Natural killer cell (primary cell): ENCODE results near the gene USP34. TPM values are rescaled to one million over a fixed set of nuclear protein-coding genes. Genes with fewer than 3 reads are reported as not detected.
A peak's percentile ranks its signal among the peaks of the same experiment; 100 is the strongest.
"Not testable (repeated sequence)": the region's sequence is repeated elsewhere in the genome, so short reads cannot be mapped to it uniquely, and the experiment has no call there.

Experiments used
- ATAC-seq, 3 donors: fragments of 150-1000 bp in 2 of 3; fragments of 200-7000 bp in 1 of 3; cut with Tn5 transposase; 1 replicate in 1 of 3; 2 replicates in 2 of 3; pipeline ENCODE4 v1.10.0; 2021; ENCODE audit warnings: mild to moderate bottlenecking in 2 of 3, moderate library complexity in 2 of 3
- DNase-seq, 2 donors: peaks; one replicate each; pipeline versions ENCODE4 v3.0.0 to v3.0.0-alpha.2; 2013 to 2021; ENCODE audit warnings: mixed read lengths in 1 of 2
- H3K27ac ChIP-seq: one replicate; pipeline ENCODE4 v1.5.1; 2013; ENCODE audit warnings: mild to moderate bottlenecking, low read length
- H3K27me3 ChIP-seq: one replicate; pipeline ENCODE4 v1.6.1; 2013; ENCODE audit warnings: low read length; ENCODE audit not compliant: control insufficient read depth, insufficient read depth
- H3K36me3 ChIP-seq: one replicate; pipeline ENCODE4 v1.6.1; 2013; ENCODE audit warnings: low read length; ENCODE audit not compliant: control insufficient read depth, insufficient read depth
- H3K4me1 ChIP-seq: one replicate; pipeline ENCODE4 v1.6.1; 2013; ENCODE audit warnings: low read length; ENCODE audit not compliant: control insufficient read depth, insufficient read depth
- H3K4me3 ChIP-seq: one replicate; pipeline ENCODE4 v1.5.1; 2013; ENCODE audit warnings: low read length
- H3K9me3 ChIP-seq: one replicate; pipeline ENCODE4 v1.6.1; 2013; ENCODE audit warnings: low read length; ENCODE audit not compliant: control insufficient read depth, insufficient read depth
- H3K27ac Mint-ChIP-seq, 2 donors: one replicate each; pipeline ENCODE4 v1.8.0; 2022; ENCODE audit warnings: mild to moderate bottlenecking in 2 of 2, mixed read lengths in 2 of 2, moderate library complexity in 1 of 2
- H3K27me3 Mint-ChIP-seq, 2 donors: one replicate each; pipeline ENCODE4 v1.8.0; 2022; ENCODE audit warnings: low read depth in 2 of 2, mixed read lengths in 2 of 2
- H3K36me3 Mint-ChIP-seq: one replicate; pipeline ENCODE4 v1.8.0; 2022; ENCODE audit warnings: mixed read lengths
- H3K4me1 Mint-ChIP-seq, 2 donors: one replicate each; pipeline ENCODE4 v1.8.0; 2022; ENCODE audit warnings: mixed read lengths in 2 of 2
- H3K4me3 Mint-ChIP-seq: one replicate; pipeline ENCODE4 v1.8.0; 2022; ENCODE audit warnings: mild to moderate bottlenecking, moderate library complexity, mixed read lengths
- H3K9me3 Mint-ChIP-seq, 2 donors: one replicate each; pipeline ENCODE4 v1.8.0; 2022; ENCODE audit warnings: mixed read lengths in 2 of 2
- CTCF ChIP-seq: fragments of 200-600 bp; IDR thresholded peaks from one replicate; pipeline ENCODE4 v1.8.0; 2022; ENCODE audit warnings: antibody characterized with exemption
- WGBS: methylation state at CpG from one replicate; pipeline ENCODE4 v1.1.7; 2013; ENCODE audit warnings: missing lambda C conversion rate; ENCODE audit not compliant: insufficient coverage; 5-methylcytosine and 5-hydroxymethylcytosine counted together
- intact Hi-C: fragments of 100-400 bp; cut with micrococcal nuclease; formaldehyde crosslinking; loops from one replicate; pipeline ENCODE4 v1.14.2; 2022
- total RNA-seq, 4 donors: library from RNA; stranded (reverse); fragments of 120-200 nt in 1 of 4; gene quantifications; one replicate each; pipeline versions ENCODE4 v1.2.3 to v1.2.4, GENCODE V29; 2013 to 2022

USP34 gene
- total RNA-seq, 3 donors from 2014 or later (not counting 1 experiment from before 2014, with no cell fraction given), result 184 to 204 (median 199) TPM

- no peaks in the 10 kb centered on the region for H3K27me3 Mint-ChIP-seq
- Histone ChIP-seq H3K4me1 (peaks cover 42% of the 10 kb centered on the region), H3K27ac (no peak overlapping the region), H3K36me3 (peaks cover 3% of the 10 kb centered on the region), H3K4me3 (no peak overlapping the region), H3K9me3 (no peaks in the 10 kb centered on the region), H3K27me3 (no peaks in the 10 kb centered on the region)
- ATAC-seq (no peak), DNase-seq (no peak)
- H3K9me3 Mint-ChIP-seq, result no peaks in the 10 kb centered on the region
- intact Hi-C loops, result no loop called here
- peaks cover 55 to 65% of the 10 kb centered on the region in 2 donors for H3K4me1 Mint-ChIP-seq
- 97% methylated on average over 7 of the region's 8 CpGs for WGBS
- no peaks in the 10 kb centered on the region for H3K36me3 Mint-ChIP-seq
- no peak for TF ChIP-seq CTCF
- peak overlapping the region in 1 of 2 donors; percentile 14 for H3K27ac Mint-ChIP-seq
- H3K4me3 Mint-ChIP-seq, result no peak overlapping the region
Measured at GRCh38 chr2:61452392-61452791, 18.5 kb downstream of the USP34 start.

- peak overlapping the region in 1 of 2 donors; percentile 45 for H3K27ac Mint-ChIP-seq
- 77% methylated on average over 8 of the region's 9 CpGs for WGBS
Measured at GRCh38 chr2:61451178-61451577, 19.7 kb downstream of the USP34 start.

GRCh38 chr2:61450144-61450543, 20.7 kb downstream of the USP34 start:
- H3K36me3 Mint-ChIP-seq, result no peaks in the 10 kb centered on the region
- H3K4me3 ChIP-seq, result no peak overlapping the region
- intact Hi-C loops, result loop anchor here (1.0 kb wide), 1 partner anchor 21 kb away; the partner anchor contains the start of gene USP34
- no peak for TF ChIP-seq CTCF
- WGBS, result 3% methylated on average over 2 of the region's 4 CpGs
- H3K36me3 ChIP-seq, result no peaks in the 10 kb centered on the region
- H3K27ac Mint-ChIP-seq, result peak overlapping the region; percentile 13 to 60
- H3K27me3 ChIP-seq, result no peaks in the 10 kb centered on the region
- peaks cover 35 to 47% of the 10 kb centered on the region in 2 donors for H3K4me1 Mint-ChIP-seq
- peaks cover 34% of the 10 kb centered on the region for H3K4me1 ChIP-seq
- no peak overlapping the region for H3K27ac ChIP-seq
- DNase-seq (peak in 1 of 2 donors; percentile 42), ATAC-seq (peak; percentile 87 to 94 (median 90))
- no peaks in the 10 kb centered on the region for H3K27me3 Mint-ChIP-seq
- no peaks in the 10 kb centered on the region for H3K9me3 Mint-ChIP-seq
- H3K9me3 ChIP-seq, result no peaks in the 10 kb centered on the region
- H3K4me3 Mint-ChIP-seq, result peak overlapping the region; percentile 59

More at GRCh38 chr2:61451178-61451577, 19.7 kb downstream of the USP34 start:
- DNase-seq (no peak), ATAC-seq (no peak)
- Mint-ChIP-seq H3K9me3 (no peaks in the 10 kb centered on the region), H3K27me3 (no peaks in the 10 kb centered on the region), H3K4me3 (peak overlapping the region; percentile 31), H3K36me3 (no peaks in the 10 kb centered on the region), H3K4me1 (peaks cover 44 to 53% of the 10 kb centered on the region in 2 donors)
- intact Hi-C loops, result no loop called here
- H3K27me3 ChIP-seq, result no peaks in the 10 kb centered on the region
- no peaks in the 10 kb centered on the region for H3K9me3 ChIP-seq
- peaks cover 34% of the 10 kb centered on the region for H3K4me1 ChIP-seq
- peaks cover 3% of the 10 kb centered on the region for H3K36me3 ChIP-seq
- H3K27ac ChIP-seq, result no peak overlapping the region
- H3K4me3 ChIP-seq, result no peak overlapping the region
- no peak for TF ChIP-seq CTCF

GRCh38 chr2:61448229-61448628, 22.7 kb downstream of the USP34 start:
- intact Hi-C loops, result no loop called here
- DNase-seq (no peak), ATAC-seq (no peak)
- Mint-ChIP-seq H3K9me3 (no peaks in the 10 kb centered on the region), H3K4me3 (no peak overlapping the region), H3K4me1 (peaks cover 46 to 55% of the 10 kb centered on the region in 2 donors), H3K36me3 (no peaks in the 10 kb centered on the region), H3K27me3 (no peaks in the 10 kb centered on the region), H3K27ac (peak overlapping the region in 1 of 2 donors; percentile 60)
- Histone ChIP-seq H3K4me1 (peaks cover 31% of the 10 kb centered on the region), H3K4me3 (no peak overlapping the region), H3K36me3 (no peaks in the 10 kb centered on the region), H3K27ac (no peak overlapping the region), H3K27me3 (no peaks in the 10 kb centered on the region), H3K9me3 (no peaks in the 10 kb centered on the region)
- TF ChIP-seq CTCF, result no peak
- 61% methylated on average over 2 of the region's 2 CpGs for WGBS

GRCh38 chr2:61446971-61447370, 23.9 kb downstream of the USP34 start:
- H3K27me3 ChIP-seq, DNase-seq, ATAC-seq, H3K9me3 ChIP-seq, H3K36me3 ChIP-seq, intact Hi-C loops, H3K9me3 Mint-ChIP-seq, H3K4me3 Mint-ChIP-seq, H3K27ac Mint-ChIP-seq, H3K4me3 ChIP-seq, H3K27ac ChIP-seq, H3K36me3 Mint-ChIP-seq, H3K27me3 Mint-ChIP-seq: not testable (repeated sequence)
- peaks cover 25% of the 10 kb centered on the region for H3K4me1 ChIP-seq
- peaks cover 59 to 61% of the 10 kb centered on the region in 2 donors for H3K4me1 Mint-ChIP-seq
- WGBS, result 76% methylated on average over 7 of the region's 7 CpGs
